Caco-2 (cell line): ENCODE measurements around the gene OR10AD1. TPM values are rescaled to one million over a fixed set of nuclear protein-coding genes. Genes with fewer than 3 reads are reported as not detected.
"Not testable (repeated sequence)": the region's sequence is repeated elsewhere in the genome, so short reads cannot be mapped to it uniquely, and the experiment has no call there.

Source experiments
- BruUV-seq: library from RNA; stranded (reverse); fragments of 400-500 nt; replicated peaks from 2 replicates; lab custom pipeline; 2021; lab: Mats Ljungman, UMichigan
- CTCF ChIA-PET: fragments of 300-600 bp; sonication (Branson Sonifier 250); formaldehyde crosslinking; loops from one replicate; lab custom pipeline; 2022; ENCODE audit warnings: antibody characterized with exemption; lab: Charles Lee
- POLR2A ChIA-PET: fragments of 300-600 bp; sonication (Branson Sonifier 250); formaldehyde crosslinking; loops from one replicate; lab custom pipeline; 2022; ENCODE audit warnings: antibody characterized with exemption; lab: Charles Lee
- DNase-seq, 2 experiments: peaks; one replicate each; pipeline versions ENCODE4 v3.0.0 to v3.0.0-alpha.2; 2020 to 2022
- H3K27me3 ChIP-seq: replicated peaks from 2 replicates; pipeline ENCODE4 v1.6.0; 2011; ENCODE audit warnings: low read length; ENCODE audit not compliant: control insufficient read depth, insufficient read depth
- H3K36me3 ChIP-seq: 2 replicates; pipeline ENCODE4 v1.5.1; 2011; ENCODE audit warnings: low read length; ENCODE audit not compliant: control insufficient read depth, insufficient read depth
- H3K4me1 ChIP-seq: fragments of 250-450 bp; sonication (Bioruptor Pico); 2 replicates; pipeline ENCODE4 v1.5.1; 2020; ENCODE audit warnings: mild to moderate bottlenecking
- H3K4me3 ChIP-seq: 2 replicates; pipeline ENCODE4 v1.5.1; 2011; ENCODE audit warnings: low read depth, mild to moderate bottlenecking, control low read depth, low read length
- H3K9me3 ChIP-seq: fragments of 250-450 bp; sonication (Bioruptor Pico); 2 replicates; pipeline ENCODE4 v1.5.1; 2020; ENCODE audit warnings: mild to moderate bottlenecking, moderate library complexity
- H3K27ac Mint-ChIP-seq: one replicate; pipeline ENCODE4 v1.8.0; 2022; ENCODE audit warnings: mixed read lengths; ENCODE audit not compliant: unreplicated experiment
- H3K27me3 Mint-ChIP-seq: one replicate; pipeline ENCODE4 v1.8.0; 2022; ENCODE audit warnings: mixed read lengths; ENCODE audit not compliant: insufficient read depth, unreplicated experiment
- H3K36me3 Mint-ChIP-seq: one replicate; pipeline ENCODE4 v1.8.0; 2022; ENCODE audit warnings: mild to moderate bottlenecking, mixed read lengths; ENCODE audit not compliant: insufficient read depth, unreplicated experiment
- H3K4me1 Mint-ChIP-seq: one replicate; pipeline ENCODE4 v1.8.0; 2022; ENCODE audit warnings: low read depth, mixed read lengths; ENCODE audit not compliant: unreplicated experiment
- H3K4me3 Mint-ChIP-seq: one replicate; pipeline ENCODE4 v1.8.0; 2022; ENCODE audit warnings: mild to moderate bottlenecking, moderate library complexity, mixed read lengths; ENCODE audit not compliant: unreplicated experiment
- H3K9me3 Mint-ChIP-seq: one replicate; pipeline ENCODE4 v1.8.0; 2022; ENCODE audit warnings: mixed read lengths; ENCODE audit not compliant: unreplicated experiment
- intact Hi-C: fragments of 100-400 bp; cut with micrococcal nuclease; formaldehyde crosslinking; loops from one replicate; pipeline ENCODE4 v1.10.0; 2022; ENCODE audit not compliant: unreplicated experiment
- total RNA-seq: library from RNA; stranded (reverse); gene quantifications from 2 replicates; pipeline ENCODE4 v1.2.3, GENCODE V29; 2022
- TF ChIP-seq, protein P1 (sequence below), 2 experiments: fragments of 200-600 bp in 1 of 2; IDR thresholded peaks; 1 replicate in 1 of 2; 2 replicates in 1 of 2; pipeline versions ENCODE4 v1.5.1 to v1.8.0; 2011 to 2022; ENCODE audit warnings: antibody characterized with exemption in 1 of 2, control low read depth in 1 of 2, inconsistent platforms in 1 of 2, low read depth in 1 of 2, low read length in 1 of 2, mild to moderate bottlenecking in 1 of 2, moderate library complexity in 1 of 2; ENCODE audit not compliant: insufficient read depth in 1 of 2, severe bottlenecking in 1 of 2, unreplicated experiment in 1 of 2

OR10AD1 gene
- total RNA-seq, 1 experiment from 2014 or later = not detected

DNA sequence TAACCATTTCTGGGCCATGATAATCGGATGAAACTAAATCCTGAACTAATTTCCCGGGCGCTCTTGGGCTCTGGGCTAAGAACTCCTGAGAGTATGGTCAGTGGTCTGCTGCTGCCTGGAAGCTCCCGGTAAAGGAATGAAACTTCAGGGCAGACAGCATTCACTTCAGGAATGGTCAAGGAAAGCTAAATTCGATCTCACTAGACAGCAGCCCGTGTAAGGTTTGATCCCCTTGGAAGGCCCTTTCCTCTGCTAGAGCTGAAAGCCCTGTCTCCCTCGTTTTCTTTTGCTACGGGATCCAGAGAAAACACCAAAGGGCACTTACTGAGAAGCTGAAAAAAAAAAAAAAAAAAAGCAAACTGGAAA lies 46.5 kb downstream of the OR10AD1 start:
- Histone ChIP-seq H3K4me3 (peak overlapping the region; percentile 75), H3K27me3 (no peaks in the 10 kb centered on the region), H3K36me3 (no peaks in the 10 kb centered on the region), H3K9me3 (no peaks in the 10 kb centered on the region), H3K4me1 (peaks cover 6% of the 10 kb centered on the region)
- TF ChIP-seq, protein P1, sequence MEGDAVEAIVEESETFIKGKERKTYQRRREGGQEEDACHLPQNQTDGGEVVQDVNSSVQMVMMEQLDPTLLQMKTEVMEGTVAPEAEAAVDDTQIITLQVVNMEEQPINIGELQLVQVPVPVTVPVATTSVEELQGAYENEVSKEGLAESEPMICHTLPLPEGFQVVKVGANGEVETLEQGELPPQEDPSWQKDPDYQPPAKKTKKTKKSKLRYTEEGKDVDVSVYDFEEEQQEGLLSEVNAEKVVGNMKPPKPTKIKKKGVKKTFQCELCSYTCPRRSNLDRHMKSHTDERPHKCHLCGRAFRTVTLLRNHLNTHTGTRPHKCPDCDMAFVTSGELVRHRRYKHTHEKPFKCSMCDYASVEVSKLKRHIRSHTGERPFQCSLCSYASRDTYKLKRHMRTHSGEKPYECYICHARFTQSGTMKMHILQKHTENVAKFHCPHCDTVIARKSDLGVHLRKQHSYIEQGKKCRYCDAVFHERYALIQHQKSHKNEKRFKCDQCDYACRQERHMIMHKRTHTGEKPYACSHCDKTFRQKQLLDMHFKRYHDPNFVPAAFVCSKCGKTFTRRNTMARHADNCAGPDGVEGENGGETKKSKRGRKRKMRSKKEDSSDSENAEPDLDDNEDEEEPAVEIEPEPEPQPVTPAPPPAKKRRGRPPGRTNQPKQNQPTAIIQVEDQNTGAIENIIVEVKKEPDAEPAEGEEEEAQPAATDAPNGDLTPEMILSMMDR (IDR thresholded peaks at IDR 0.05; ENCODE audit: insufficient read depth in 1 of 2, low read depth in 1 of 2, low read length in 1 of 2, severe bottlenecking in 1 of 2, unreplicated experiment in 1 of 2) = no peak
- Mint-ChIP-seq H3K4me3 (peak overlapping the region; percentile 97), H3K36me3 (peaks cover 24% of the 10 kb centered on the region), H3K9me3 (no peaks in the 10 kb centered on the region), H3K27ac (peak overlapping the region; percentile 94), H3K27me3 (no peaks in the 10 kb centered on the region), H3K4me1 (no peaks in the 10 kb centered on the region)
- no peak for DNase-seq
- CTCF ChIA-PET = interaction anchor here (0.9 to 1.8 kb wide), 8 partner anchors 26 to 271 kb away, joined by 3 to 9 read pairs (median 4); partner anchors contain the start of genes CCDC184, SENP1 and VDR
- no TSS peak for BruUV-seq
- POLR2A ChIA-PET = interaction anchor here (0.6 to 2.2 kb wide), 4 partner anchors 37 to 210 kb away, joined by 3 to 17 read pairs (median 8); partner anchors contain the start of genes PFKM and SENP1
- intact Hi-C loops = loop anchor here (1.0 to 2.0 kb wide), 3 partner anchors 26 to 50 kb away; partner anchors contain the start of genes CCDC184, PFKM and SENP1

- POLR2A ChIA-PET = interaction anchor here (2.1 kb wide), 1 partner anchor 50 kb away, joined by 17 read pairs; the partner anchor contains the start of gene SENP1
- Mint-ChIP-seq H3K4me3 (peak overlapping the region; percentile 97), H3K36me3 (peaks cover 24% of the 10 kb centered on the region)
- DNase-seq, H3K4me3 ChIP-seq, CTCF ChIA-PET, H3K4me1 ChIP-seq, H3K36me3 ChIP-seq, H3K9me3 Mint-ChIP-seq, H3K9me3 ChIP-seq, H3K27me3 Mint-ChIP-seq, H3K27ac Mint-ChIP-seq, BruUV-seq, H3K27me3 ChIP-seq, H3K4me1 Mint-ChIP-seq: not testable (repeated sequence)
- intact Hi-C loops = loop anchor here (2.0 kb wide), 1 partner anchor 27 kb away; the partner anchor contains the start of gene CCDC184
Observed at GRCh38 chr12:48155786-48156185, 47.3 kb downstream of the OR10AD1 start.

Other genes with a start within 250 kb of the OR10AD1 start
- gene TMEM106C, start 239.7 kb downstream of the OR10AD1 start, total RNA-seq = 247 and 281 TPM in 2 replicates
- 200 and 201 TPM in 2 replicates for gene COL2A1, start 198.8 kb downstream of the OR10AD1 start, total RNA-seq
- gene SENP1, start 97.2 kb downstream of the OR10AD1 start, total RNA-seq = 40.4 and 42.1 TPM in 2 replicates
- gene PFKM, start 83.9 kb downstream of the OR10AD1 start, total RNA-seq = 96.8 and 108 TPM in 2 replicates
- gene ASB8, start 45.8 kb downstream of the OR10AD1 start, total RNA-seq = 27.8 and 30.6 TPM in 2 replicates
- gene CCDC184, start 19.6 kb downstream of the OR10AD1 start, total RNA-seq = 1.00 and 1.0 TPM in 2 replicates
- 13.2 and 14.7 TPM in 2 replicates for gene ZNF641, start 147.6 kb upstream of the OR10AD1 start, total RNA-seq